Kidney epithelial cell (primary cell): Measurements from ENCODE around the gene TDRD7. TPM values are rescaled to one million over a fixed set of nuclear protein-coding genes. Genes with fewer than 3 reads are reported as not detected.

Experiments
- DNase-seq: peaks from one replicate; pipeline ENCODE4 v3.0.0-alpha.2; 2010; ENCODE audit warnings: low read depth
- H3K27me3 ChIP-seq: 2 replicates; pipeline ENCODE4 v1.6.0; 2011; ENCODE audit warnings: low read length; ENCODE audit not compliant: control insufficient read depth, insufficient read depth
- H3K36me3 ChIP-seq: 2 replicates; pipeline ENCODE4 v1.5.1; 2011; ENCODE audit warnings: low read length; ENCODE audit not compliant: control insufficient read depth, insufficient read depth
- H3K4me3 ChIP-seq: 2 replicates; pipeline ENCODE4 v1.5.1; 2011; ENCODE audit warnings: low read depth, mild to moderate bottlenecking, control low read depth, low read length
- total RNA-seq: library from RNA; depleted of rRNA; stranded (reverse); fragments of >200 nt; gene quantifications from 2 replicates; pipeline ENCODE4 v1.2.3, GENCODE V29; 2015
- TF ChIP-seq, protein P1 (sequence below): IDR thresholded peaks from 2 replicates; pipeline ENCODE4 v1.5.1; 2011; ENCODE audit warnings: mild to moderate bottlenecking, moderate library complexity, low read length, control low read depth, inconsistent platforms; ENCODE audit not compliant: insufficient read depth, poor library complexity, severe bottlenecking

Gene TDRD7
- total RNA-seq, 1 donor from 2014 or later = 8.3 TPM

DNA sequence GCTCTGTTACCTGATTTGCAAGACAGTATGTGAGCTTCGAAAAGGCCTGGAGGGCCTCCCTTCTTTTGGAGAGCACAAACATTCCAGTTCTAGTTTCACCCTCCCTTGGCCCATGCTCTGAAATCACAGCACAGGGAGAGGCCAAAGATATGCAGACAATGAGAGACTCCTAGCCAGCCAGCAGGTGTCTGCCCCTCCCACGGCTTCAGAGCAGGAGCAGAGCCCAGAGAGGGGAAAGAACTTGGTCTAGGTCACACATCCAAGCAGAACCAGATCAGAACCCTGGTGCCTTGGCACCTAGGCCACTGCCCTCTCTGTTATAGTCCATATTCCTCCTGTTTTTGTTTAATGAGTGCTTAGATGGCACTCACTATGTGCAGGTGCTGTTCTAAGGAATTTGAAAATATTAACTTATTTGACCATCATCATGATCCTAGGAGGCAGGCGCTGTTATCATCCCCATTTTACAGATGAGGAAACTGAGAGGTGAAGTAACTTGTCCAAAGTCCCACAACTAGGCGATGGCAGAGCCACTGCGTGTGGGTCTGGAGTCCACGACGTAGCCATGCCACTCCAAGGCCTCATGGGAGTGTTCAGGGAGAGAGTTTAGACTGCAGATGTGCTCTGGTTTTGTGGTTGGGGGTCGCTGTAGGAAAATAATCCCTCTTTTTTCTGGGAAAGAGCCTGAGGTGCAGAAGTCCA lies 116.8 kb downstream of the TDRD7 start:
- no peak for DNase-seq
- Histone ChIP-seq H3K36me3 (no peaks in the 10 kb centered on the region), H3K4me3 (no peak overlapping the region), H3K27me3 (no peaks in the 10 kb centered on the region)
- TF ChIP-seq, protein P1, sequence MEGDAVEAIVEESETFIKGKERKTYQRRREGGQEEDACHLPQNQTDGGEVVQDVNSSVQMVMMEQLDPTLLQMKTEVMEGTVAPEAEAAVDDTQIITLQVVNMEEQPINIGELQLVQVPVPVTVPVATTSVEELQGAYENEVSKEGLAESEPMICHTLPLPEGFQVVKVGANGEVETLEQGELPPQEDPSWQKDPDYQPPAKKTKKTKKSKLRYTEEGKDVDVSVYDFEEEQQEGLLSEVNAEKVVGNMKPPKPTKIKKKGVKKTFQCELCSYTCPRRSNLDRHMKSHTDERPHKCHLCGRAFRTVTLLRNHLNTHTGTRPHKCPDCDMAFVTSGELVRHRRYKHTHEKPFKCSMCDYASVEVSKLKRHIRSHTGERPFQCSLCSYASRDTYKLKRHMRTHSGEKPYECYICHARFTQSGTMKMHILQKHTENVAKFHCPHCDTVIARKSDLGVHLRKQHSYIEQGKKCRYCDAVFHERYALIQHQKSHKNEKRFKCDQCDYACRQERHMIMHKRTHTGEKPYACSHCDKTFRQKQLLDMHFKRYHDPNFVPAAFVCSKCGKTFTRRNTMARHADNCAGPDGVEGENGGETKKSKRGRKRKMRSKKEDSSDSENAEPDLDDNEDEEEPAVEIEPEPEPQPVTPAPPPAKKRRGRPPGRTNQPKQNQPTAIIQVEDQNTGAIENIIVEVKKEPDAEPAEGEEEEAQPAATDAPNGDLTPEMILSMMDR = no peak

GRCh38 chr9:97529363-97530076 lies 117.6 kb downstream of the TDRD7 start:
- DNase-seq = no peak
- Histone ChIP-seq H3K4me3 (no peak overlapping the region), H3K36me3 (no peaks in the 10 kb centered on the region), H3K27me3 (no peaks in the 10 kb centered on the region)
- TF ChIP-seq, protein P1 = no peak

GRCh38 chr9:97531888-97532376 lies 120.0 kb downstream of the TDRD7 start:
- no peaks in the 10 kb centered on the region for H3K36me3 ChIP-seq
- no peak for DNase-seq
- no peak overlapping the region for H3K4me3 ChIP-seq
- H3K27me3 ChIP-seq = peaks cover 4% of the 10 kb centered on the region
- TF ChIP-seq, protein P1 = no peak

- no peak for DNase-seq
- H3K27me3 ChIP-seq = peaks cover 4% of the 10 kb centered on the region
- no peak overlapping the region for H3K4me3 ChIP-seq
- no peaks in the 10 kb centered on the region for H3K36me3 ChIP-seq
- TF ChIP-seq, protein P1 = no peak
Measured at GRCh38 chr9:97534185-97534584, 122.3 kb downstream of the TDRD7 start.

- H3K36me3 ChIP-seq = no peaks in the 10 kb centered on the region
- TF ChIP-seq, protein P1 = no peak
Measured at GRCh38 chr9:97534961-97535594, 123.2 kb downstream of the TDRD7 start.

More at GRCh38 chr9:97534961-97535594, 123.2 kb downstream of the TDRD7 start:
- Histone ChIP-seq H3K27me3 (peaks cover 4% of the 10 kb centered on the region), H3K4me3 (no peak overlapping the region)
- DNase-seq = no peak
